Activated naive CD4-positive, alpha-beta T cell treated with anti-CD3 and anti-CD28 coated beads, Interleukin-2, amount 50 U/mL, for 72 hours (primary cell): Measurements from ENCODE around the gene RPL41. TPM values are rescaled to one million over a fixed set of nuclear protein-coding genes. Genes with fewer than 3 reads are reported as not detected.

Experiments
- total RNA-seq, 2 donors: library from RNA; stranded (reverse); gene quantifications; one replicate each; pipeline ENCODE4 v1.2.3, GENCODE V29; 2022

Gene RPL41
- total RNA-seq, 2 donors from 2014 or later: 5,050 to 5,339 TPM

Other genes starting within 250 kb of the RPL41 start
- 10 to 100 TPM; 18.9 to 32.9 TPM for gene PYM1, start 188.7 kb upstream of the RPL41 start, total RNA-seq
- 100 to 1,000 TPM; 386 to 441 TPM for gene DGKA, start 185.5 kb upstream of the RPL41 start, total RNA-seq
- gene PMEL, start 150.6 kb upstream of the RPL41 start, total RNA-seq: 1 to 10 TPM; 1.2 to 5.6 TPM
- gene CDK2, start 149.8 kb upstream of the RPL41 start, total RNA-seq: 100 to 1,000 TPM; 116 to 144 TPM
- 10 to 100 TPM; 43.1 to 51.8 TPM for gene RAB5B, start 142.6 kb upstream of the RPL41 start, total RNA-seq
- 10 to 100 TPM in 1 of 2 donors, 1 to 10 TPM in 1; 5.7 to 15.5 TPM for gene SUOX, start 119.4 kb upstream of the RPL41 start, total RNA-seq
- gene IKZF4, start 95.6 kb upstream of the RPL41 start, total RNA-seq: 10 to 100 TPM; 17.0 to 19.5 TPM
- 10 to 100 TPM; 47.4 to 49.0 TPM for gene RPS26, start 74.7 kb upstream of the RPL41 start, total RNA-seq
- gene ERBB3, start 36.5 kb upstream of the RPL41 start, total RNA-seq: under 1 TPM; 0.25 to 0.34 TPM
- gene PA2G4, start 12.1 kb upstream of the RPL41 start, total RNA-seq: 100 to 1,000 TPM; 224 to 356 TPM
- 10 to 100 TPM in 1 of 2 donors, 1 to 10 TPM in 1; 7.1 to 15.0 TPM for gene ZC3H10, start 1.6 kb downstream of the RPL41 start, total RNA-seq
- 100 to 1,000 TPM; 159 to 197 TPM for gene ESYT1, start 11.6 kb downstream of the RPL41 start, total RNA-seq
- gene MYL6B, start 36.0 kb downstream of the RPL41 start, total RNA-seq: 100 to 1,000 TPM in 1 of 2 donors, 10 to 100 TPM in 1; 99.7 to 112 TPM
- 1,000 to 10,000 TPM; 1,014 to 1,193 TPM for gene MYL6, start 41.7 kb downstream of the RPL41 start, total RNA-seq
- 100 to 1,000 TPM; 101 to 123 TPM for gene SMARCC2, start 72.8 kb downstream of the RPL41 start, total RNA-seq
- gene RNF41, start 105.3 kb downstream of the RPL41 start, total RNA-seq: 10 to 100 TPM; 33.4 to 39.0 TPM
- 10 to 100 TPM; 60.7 to 90.5 TPM for gene NABP2, start 107.7 kb downstream of the RPL41 start, total RNA-seq
- gene SLC39A5, start 113.4 kb downstream of the RPL41 start, total RNA-seq: 1 to 10 TPM in 1 of 2 donors, under 1 TPM in 1; 0.51 to 2.0 TPM
- 10 to 100 TPM; 26.4 to 35.8 TPM for gene ANKRD52, start 141.8 kb downstream of the RPL41 start, total RNA-seq
- 1 to 10 TPM; 5.2 to 6.3 TPM for gene COQ10A, start 150.3 kb downstream of the RPL41 start, total RNA-seq
- 100 to 1,000 TPM; 319 to 351 TPM for gene CS, start 183.7 kb downstream of the RPL41 start, total RNA-seq
- gene CNPY2, start 199.4 kb downstream of the RPL41 start, total RNA-seq: 100 to 1,000 TPM in 1 of 2 donors, 10 to 100 TPM in 1; 58.2 to 112 TPM
- gene PAN2, start 217.4 kb downstream of the RPL41 start, total RNA-seq: 10 to 100 TPM; 54.0 to 71.4 TPM
- 10 to 100 TPM in 1 of 2 donors, 1 to 10 TPM in 1; 9.6 to 20.9 TPM for gene IL23A, start 222.3 kb downstream of the RPL41 start, total RNA-seq
- gene STAT2, start 243.5 kb downstream of the RPL41 start, total RNA-seq: 100 to 1,000 TPM; 170 to 172 TPM
- not detected for gene APOF, start 246.2 kb downstream of the RPL41 start, total RNA-seq